Common myeloid progenitor, CD34-positive (primary cell): Measurements from ENCODE around the gene MEOX2.

Experiments
- CTCF ChIA-PET: fragments of 350-600 bp; sonication (Branson Sonifier 250); formaldehyde crosslinking; loops from one replicate; lab custom pipeline; 2021; ENCODE audit warnings: antibody characterized with exemption; lab: Charles Lee
- POLR2A ChIA-PET: fragments of 350-600 bp; sonication (Branson Sonifier 250); formaldehyde crosslinking; loops from one replicate; lab custom pipeline; 2021; ENCODE audit warnings: antibody characterized with exemption; lab: Charles Lee
- DNase-seq, 3 donors: peaks; one replicate each; pipeline versions ENCODE4 v3.0.0 to v3.0.0-alpha.2; 2013
- H3K27ac ChIP-seq, 2 experiments: 1 replicate in 1 of 2; 2 replicates in 1 of 2; pipeline ENCODE4 v1.7.0; 2013; ENCODE audit warnings: inconsistent platforms in 2 of 2, low read length in 2 of 2, mild to moderate bottlenecking in 2 of 2, low read depth in 1 of 2, moderate library complexity in 1 of 2; ENCODE audit not compliant: severe bottlenecking in 2 of 2, insufficient read depth in 1 of 2, poor library complexity in 1 of 2
- H3K27me3 ChIP-seq, 5 experiments: replicated peaks in 2 of 5; 1 replicate in 3 of 5; 2 replicates in 2 of 5; pipeline versions ENCODE4 v1.6.1 to v1.7.0; 2013; ENCODE audit warnings: low read length in 4 of 5, mild to moderate bottlenecking in 2 of 5, moderate library complexity in 2 of 5, inconsistent platforms in 1 of 5; ENCODE audit not compliant: insufficient read depth in 5 of 5, control insufficient read depth in 4 of 5
- H3K36me3 ChIP-seq, 4 experiments: 1 replicate in 2 of 4; 2 replicates in 2 of 4; pipeline versions ENCODE4 v1.6.1 to v1.7.0; 2013; ENCODE audit warnings: low read length in 3 of 4, control low read depth in 1 of 4, mild to moderate bottlenecking in 1 of 4; ENCODE audit not compliant: control insufficient read depth in 4 of 4, insufficient read depth in 4 of 4
- H3K4me1 ChIP-seq, 4 experiments: 1 replicate in 3 of 4; 2 replicates in 1 of 4; pipeline versions ENCODE4 v1.6.1 to v1.7.1; 2013; ENCODE audit warnings: low read length in 3 of 4, mild to moderate bottlenecking in 3 of 4, control low read depth in 1 of 4, inconsistent platforms in 1 of 4, moderate library complexity in 1 of 4; ENCODE audit not compliant: control insufficient read depth in 4 of 4, insufficient read depth in 4 of 4; ENCODE audit errors: control extremely low read depth in 1 of 4
- H3K4me3 ChIP-seq, 7 experiments: 1 replicate in 4 of 7; 2 replicates in 3 of 7; pipeline versions ENCODE4 v1.5.1 to v1.7.0; 2013; ENCODE audit warnings: mild to moderate bottlenecking in 7 of 7, low read length in 6 of 7, moderate library complexity in 6 of 7, inconsistent platforms in 2 of 7, low read depth in 2 of 7, control low read depth in 1 of 7; ENCODE audit not compliant: insufficient read depth in 4 of 7, control insufficient read depth in 1 of 7; ENCODE audit errors: extremely low read depth in 1 of 7
- H3K9me3 ChIP-seq, 5 experiments: 1 replicate in 4 of 5; 2 replicates in 1 of 5; pipeline versions ENCODE4 v1.6.1 to v1.7.1; 2013; ENCODE audit warnings: low read length in 4 of 5, mild to moderate bottlenecking in 2 of 5, inconsistent platforms in 1 of 5, low read depth in 1 of 5, moderate library complexity in 1 of 5; ENCODE audit not compliant: control insufficient read depth in 4 of 5, insufficient read depth in 2 of 5; ENCODE audit errors: control extremely low read depth in 1 of 5
- WGBS: methylation state at CpG from one replicate; pipeline ENCODE4 v1.1.5; 2013; ENCODE audit not compliant: insufficient coverage; 5-methylcytosine and 5-hydroxymethylcytosine counted together

Gene MEOX2

GRCh38 chr7:15620491-15621185, 65.8 kb downstream of the MEOX2 start:
- ChIA-PET POLR2A (no interaction called here), CTCF (no interaction called here)
- Histone ChIP-seq H3K36me3 (no peaks in the 10 kb centered on the region), H3K4me1 (no peaks in the 10 kb centered on the region), H3K27me3 (no peaks in the 10 kb centered on the region), H3K9me3 (no peaks in the 10 kb centered on the region), H3K4me3 (no peak overlapping the region), H3K27ac (no peak overlapping the region)
- 100% methylated on average over 5 of the region's 6 CpGs for WGBS
- no peak for DNase-seq

DNA sequence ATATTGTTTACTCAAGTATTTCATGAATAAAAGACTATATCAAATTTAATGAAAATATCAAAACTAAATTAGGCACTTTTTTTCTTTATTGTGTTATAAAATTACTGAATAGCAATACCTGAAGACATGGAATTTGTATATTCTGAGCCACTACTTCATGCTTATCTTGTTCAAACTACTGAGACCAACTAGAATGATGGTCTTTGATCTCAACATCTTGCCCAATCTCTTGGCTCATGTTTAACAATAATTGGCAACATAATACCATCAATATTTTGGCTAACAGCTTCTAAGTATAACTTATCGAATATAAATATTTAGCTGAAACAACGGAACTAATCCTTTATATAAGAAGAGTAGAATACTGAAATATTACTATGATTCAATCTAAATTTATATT, 68.2 kb downstream of the MEOX2 start:
- POLR2A ChIA-PET: no interaction called here
- CTCF ChIA-PET: no interaction called here

GRCh38 chr7:15612205-15612604, 74.3 kb downstream of the MEOX2 start:
- WGBS: 93% methylated on average over 2 of the region's 8 CpGs
- H3K4me1 ChIP-seq: no peaks in the 10 kb centered on the region
- H3K36me3 ChIP-seq: no peaks in the 10 kb centered on the region
- no peak overlapping the region for H3K27ac ChIP-seq
- H3K9me3 ChIP-seq: no peaks in the 10 kb centered on the region
- ChIA-PET CTCF (no interaction called here), POLR2A (no interaction called here)
- no peak for DNase-seq
- H3K4me3 ChIP-seq: no peak overlapping the region
- H3K27me3 ChIP-seq: no peaks in the 10 kb centered on the region

More for the DNA sequence above, 68.2 kb downstream of the MEOX2 start:
- Histone ChIP-seq H3K36me3 (no peaks in the 10 kb centered on the region), H3K27ac (no peak overlapping the region), H3K4me1 (no peaks in the 10 kb centered on the region), H3K9me3 (no peaks in the 10 kb centered on the region), H3K4me3 (no peak overlapping the region), H3K27me3 (no peaks in the 10 kb centered on the region)
- DNase-seq: no peak
- WGBS: no CpG with 5 or more reads among the region's 2 CpGs

GRCh38 chr7:15610503-15610902, 76.0 kb downstream of the MEOX2 start:
- WGBS: 90% methylated on average over 2 of the region's 2 CpGs
- CTCF ChIA-PET: no interaction called here

DNA sequence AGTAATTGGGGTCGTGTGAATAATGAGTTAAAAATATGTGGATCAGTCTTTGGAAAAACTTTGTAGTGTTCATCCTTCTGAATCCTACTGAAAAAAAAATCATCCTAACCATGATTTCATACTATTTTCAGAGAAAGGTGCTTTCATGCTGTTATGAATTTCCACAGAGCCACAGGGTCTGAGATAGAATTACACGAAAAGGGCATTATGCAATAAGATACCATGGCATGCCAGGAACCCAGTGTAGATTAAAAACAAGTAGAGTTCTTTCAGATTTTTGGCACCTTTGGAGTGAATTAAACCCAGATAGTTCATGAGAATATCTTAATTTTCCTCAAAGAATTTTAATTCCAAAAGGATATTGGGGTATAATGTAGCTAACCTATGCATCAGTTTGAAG, 77.2 kb downstream of the MEOX2 start:
- no CpG with 5 or more reads among the region's 2 CpGs for WGBS

More at GRCh38 chr7:15610503-15610902, 76.0 kb downstream of the MEOX2 start:
- Histone ChIP-seq H3K9me3 (no peaks in the 10 kb centered on the region), H3K27ac (no peak overlapping the region), H3K4me3 (no peak overlapping the region), H3K4me1 (no peaks in the 10 kb centered on the region), H3K27me3 (no peaks in the 10 kb centered on the region), H3K36me3 (no peaks in the 10 kb centered on the region)
- POLR2A ChIA-PET: no interaction called here
- DNase-seq: no peak

GRCh38 chr7:15607529-15608210, 78.8 kb downstream of the MEOX2 start:
- ChIA-PET POLR2A (no interaction called here), CTCF (no interaction called here)
- no peak for DNase-seq
- no peaks in the 10 kb centered on the region for H3K4me1 ChIP-seq
- no peaks in the 10 kb centered on the region for H3K36me3 ChIP-seq
- no peak overlapping the region for H3K27ac ChIP-seq
- no peaks in the 10 kb centered on the region for H3K27me3 ChIP-seq
- WGBS: 100% methylated on average over 1 of the region's 5 CpGs
- no peaks in the 10 kb centered on the region for H3K9me3 ChIP-seq
- no peak overlapping the region for H3K4me3 ChIP-seq

More for the DNA sequence above, 77.2 kb downstream of the MEOX2 start:
- DNase-seq: no peak
- H3K4me1 ChIP-seq: no peaks in the 10 kb centered on the region
- H3K9me3 ChIP-seq: no peaks in the 10 kb centered on the region
- H3K36me3 ChIP-seq: no peaks in the 10 kb centered on the region
- CTCF ChIA-PET: no interaction called here
- no peak overlapping the region for H3K4me3 ChIP-seq
- POLR2A ChIA-PET: no interaction called here
- no peak overlapping the region for H3K27ac ChIP-seq
- no peaks in the 10 kb centered on the region for H3K27me3 ChIP-seq

DNA sequence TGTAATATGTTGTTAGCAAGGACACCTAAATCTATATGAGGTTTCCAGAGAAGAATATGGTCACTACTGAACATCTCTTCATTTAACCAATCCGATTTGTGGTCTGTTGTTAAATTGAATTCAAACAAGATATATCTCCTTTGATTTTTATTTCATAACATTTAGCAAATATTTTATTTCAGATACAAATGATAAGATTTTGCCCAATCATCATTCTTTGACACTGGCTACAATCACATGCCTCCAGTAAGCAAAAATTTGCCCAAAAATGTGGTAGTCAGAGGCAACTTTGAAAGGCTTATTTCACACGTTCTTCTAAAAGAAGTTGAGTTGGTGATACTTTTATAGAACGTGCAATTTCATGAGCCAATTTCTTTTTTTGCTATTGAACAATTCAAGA, 79.9 kb downstream of the MEOX2 start:
- Histone ChIP-seq H3K27ac (no peak overlapping the region), H3K4me1 (no peaks in the 10 kb centered on the region), H3K4me3 (no peak overlapping the region), H3K27me3 (no peaks in the 10 kb centered on the region), H3K9me3 (no peaks in the 10 kb centered on the region), H3K36me3 (no peaks in the 10 kb centered on the region)
- ChIA-PET POLR2A (no interaction called here), CTCF (no interaction called here)
- no peak for DNase-seq
- no CpG with 5 or more reads among the region's 3 CpGs for WGBS
